Measurements from ENCODE around the gene COA1.
"Not testable (repeated sequence)": the region's sequence is repeated elsewhere in the genome, so short reads cannot be mapped to it uniquely, and the experiment has no call there.

COA1 gene

GRCh38 chr7:43727003-43727402 is 2.3 kb downstream of the COA1 start:
- DNase-seq (ENCODE audit: low read depth in 2 of 2): no peak

- no peak for DNase-seq (ENCODE audit: low read depth in 2 of 2)
Measured at GRCh38 chr7:43726466-43726865, 2.9 kb downstream of the COA1 start.

GRCh38 chr7:43725251-43725650 is 4.1 kb downstream of the COA1 start:
- no peak for DNase-seq (ENCODE audit: low read depth in 2 of 2)

- no peak for DNase-seq (ENCODE audit: low read depth in 2 of 2)
Measured at GRCh38 chr7:43723007-43723341, 6.3 kb downstream of the COA1 start.

DNA sequence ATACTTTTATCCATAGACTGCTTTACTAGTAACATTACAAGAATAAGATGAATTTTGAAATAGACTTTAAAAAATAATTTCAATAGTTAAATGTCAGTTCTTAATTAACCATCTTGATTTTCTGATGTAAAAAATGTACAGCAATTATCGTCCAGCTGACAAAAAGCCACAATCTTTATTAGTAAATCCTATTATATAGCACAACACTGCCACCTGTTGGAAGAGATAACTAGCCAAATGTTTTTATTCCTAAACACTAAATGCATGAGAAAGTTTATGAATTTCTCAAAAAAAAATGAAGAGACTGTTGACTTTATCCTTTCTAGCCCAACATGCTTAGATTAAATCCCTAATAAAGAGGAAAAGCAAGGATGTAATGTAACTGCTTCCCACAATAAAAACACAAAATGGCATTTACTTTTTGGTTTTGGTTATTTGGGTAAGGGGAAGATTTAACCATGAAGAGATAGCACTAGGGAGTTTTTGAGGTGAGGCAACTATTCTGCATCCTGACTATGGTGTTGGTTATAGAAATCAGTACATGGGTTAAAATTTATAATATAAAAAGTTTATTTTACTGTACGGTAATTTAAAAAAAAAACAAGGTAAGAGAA is 8.0 kb downstream of the COA1 start:
- DNase-seq (ENCODE audit: low read depth in 2 of 2): no peak

DNA sequence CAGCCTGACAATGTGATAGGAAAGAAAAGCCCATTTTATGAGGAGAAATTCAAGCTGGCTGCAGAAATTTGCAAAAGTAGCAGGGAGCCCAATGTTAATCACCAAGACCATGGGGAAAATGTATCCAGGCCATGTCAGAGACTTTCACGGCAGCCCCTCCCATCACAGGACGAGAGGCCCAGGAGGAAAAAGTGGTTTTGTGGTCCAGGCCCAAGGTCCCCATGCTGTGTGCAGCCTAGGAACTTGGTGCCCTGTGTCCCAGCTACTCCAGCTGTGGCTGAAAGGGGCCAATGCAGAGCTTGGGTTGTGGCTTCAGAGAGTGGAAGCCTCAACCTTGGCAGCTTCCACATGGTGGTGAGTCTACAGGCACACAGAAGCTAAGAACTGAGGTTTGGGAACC is 12.7 kb downstream of the COA1 start:
- DNase-seq (ENCODE audit: low read depth in 2 of 2): no peak

- DNase-seq (ENCODE audit: low read depth in 2 of 2): not testable (repeated sequence)
Measured at GRCh38 chr7:43715966-43716365, 13.4 kb downstream of the COA1 start.

GRCh38 chr7:43711503-43711902 is 17.8 kb downstream of the COA1 start:
- DNase-seq (ENCODE audit: low read depth in 2 of 2): no peak

DNA sequence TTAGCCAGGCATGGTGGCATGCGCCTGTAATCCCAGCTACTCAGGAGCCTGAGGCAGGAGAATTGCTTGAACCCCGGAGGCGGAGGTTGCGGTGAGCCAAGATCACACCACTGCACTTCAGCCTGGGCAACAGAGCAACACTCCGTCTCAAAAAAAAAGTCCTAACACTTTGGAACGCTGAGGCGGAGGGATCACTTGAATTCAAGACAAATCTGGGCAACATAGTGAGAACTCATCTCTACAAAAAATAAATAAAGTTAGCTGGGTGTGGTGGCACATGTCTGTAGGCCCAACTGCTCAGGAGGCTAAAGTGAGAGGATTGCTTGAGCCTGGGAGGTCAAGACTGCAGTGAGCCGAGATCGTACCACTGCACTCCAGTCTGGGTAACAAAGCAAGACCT is 21.3 kb downstream of the COA1 start:
- not testable (repeated sequence) for DNase-seq (ENCODE audit: low read depth in 2 of 2)

GRCh38 chr7:43703573-43703972 is 25.8 kb downstream of the COA1 start:
- DNase-seq (ENCODE audit: low read depth in 2 of 2): no peak

- DNase-seq (ENCODE audit: low read depth in 2 of 2): no peak
Measured at GRCh38 chr7:43702974-43703373, 26.3 kb downstream of the COA1 start.

- DNase-seq (ENCODE audit: low read depth in 2 of 2): no peak
Measured at GRCh38 chr7:43701929-43702328, 27.4 kb downstream of the COA1 start.

- no peak for DNase-seq (ENCODE audit: low read depth in 2 of 2)
Measured at GRCh38 chr7:43701500-43701854, 27.8 kb downstream of the COA1 start.

DNA sequence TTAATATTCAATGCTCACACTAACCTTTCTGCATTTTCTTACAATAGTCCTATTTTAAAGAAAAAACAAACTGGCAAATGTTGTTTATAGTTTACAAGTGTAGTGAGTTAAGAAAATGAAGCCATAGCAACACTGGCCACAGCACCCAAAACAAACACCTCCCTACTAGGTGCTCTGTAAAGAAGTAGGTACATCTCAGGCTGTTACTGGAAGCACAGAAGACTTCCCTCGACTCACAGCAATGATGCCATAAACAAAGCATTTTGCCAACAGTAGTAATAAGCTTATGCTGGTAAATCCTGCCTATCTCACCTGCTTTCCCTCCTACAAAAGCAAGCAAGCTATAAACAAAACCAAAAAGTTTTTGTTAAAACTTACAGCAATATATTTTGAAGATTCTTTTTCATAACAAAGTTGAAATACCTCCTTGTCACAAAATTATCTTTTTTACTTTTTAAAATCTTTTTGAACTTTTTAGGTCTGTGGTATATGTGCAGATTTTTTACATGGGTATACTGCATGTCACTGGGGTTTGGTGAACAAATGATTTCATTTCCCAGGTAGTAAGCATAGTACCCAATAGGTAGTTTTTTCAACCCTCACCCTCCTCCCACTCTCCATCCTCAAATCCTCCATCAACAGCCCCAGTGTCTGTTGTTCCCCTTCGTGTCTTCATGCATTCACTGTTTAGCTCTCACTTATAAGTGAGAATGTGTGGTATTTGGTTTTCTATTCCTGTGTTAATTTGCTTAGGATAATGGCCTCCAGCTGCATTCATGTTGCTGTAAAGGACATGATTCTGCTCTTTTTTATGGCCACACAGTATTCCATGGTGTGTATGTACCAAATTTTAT is 28.4 kb downstream of the COA1 start:
- DNase-seq (ENCODE audit: low read depth in 2 of 2): no peak

- DNase-seq (ENCODE audit: low read depth in 2 of 2): no peak
Measured at GRCh38 chr7:43700059-43700501, 29.2 kb downstream of the COA1 start.

DNA sequence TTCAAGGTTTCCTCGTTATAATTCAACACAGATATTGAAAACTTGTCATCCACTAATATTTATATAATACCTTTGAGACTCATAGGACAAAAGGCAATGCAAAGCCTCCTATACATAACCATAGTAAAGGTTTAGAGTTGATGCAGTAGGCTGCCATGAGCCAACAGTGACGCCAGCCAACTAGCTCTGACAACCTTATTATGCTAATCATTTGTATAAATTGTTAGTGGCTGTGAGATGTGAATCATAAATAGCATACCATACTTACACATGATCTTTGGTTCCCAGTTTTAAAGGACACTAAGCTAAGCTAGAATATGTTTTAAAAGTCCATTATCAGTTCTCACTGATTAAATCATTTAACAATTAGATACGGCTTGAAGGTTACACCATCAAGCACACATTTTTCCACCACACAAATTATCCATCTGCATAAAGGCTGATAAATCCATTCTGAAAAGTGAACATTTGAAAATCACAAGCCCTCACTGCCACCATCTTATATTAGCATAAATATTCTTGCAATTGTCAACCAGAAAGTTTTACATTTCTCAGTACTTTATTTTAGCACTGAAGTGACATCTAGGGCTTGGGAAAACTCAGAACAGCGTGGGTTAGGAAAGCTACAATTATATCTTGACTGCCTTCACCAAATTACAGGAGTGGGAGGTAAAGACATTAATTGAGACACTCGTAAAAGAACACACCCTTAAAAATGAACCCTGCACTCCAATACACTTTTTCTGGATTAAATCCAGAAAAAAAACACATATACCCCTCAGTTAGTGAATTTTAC is 30.7 kb downstream of the COA1 start:
- DNase-seq (ENCODE audit: low read depth in 2 of 2): no peak

DNA sequence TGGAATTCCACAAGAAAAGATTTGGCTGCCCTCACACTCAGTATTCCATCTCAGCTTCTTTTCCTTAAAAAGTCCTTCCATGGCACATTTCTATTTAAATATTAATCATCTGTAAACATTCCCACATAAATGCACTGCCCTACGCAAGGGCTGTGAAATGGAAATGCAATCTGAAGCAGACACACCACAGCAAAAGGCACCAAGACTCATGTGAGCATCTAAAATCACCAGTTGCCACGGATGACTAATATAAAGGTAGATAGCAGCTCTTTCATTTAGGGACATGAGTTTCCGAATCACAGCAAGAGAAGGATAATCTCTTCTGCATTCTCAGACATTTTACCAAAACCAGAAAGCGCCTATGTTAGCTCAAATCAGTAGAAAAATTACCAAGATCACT is 31.6 kb downstream of the COA1 start:
- DNase-seq (ENCODE audit: low read depth in 2 of 2): no peak

- DNase-seq (ENCODE audit: low read depth in 2 of 2): no peak
Measured at GRCh38 chr7:43695365-43695764, 34.0 kb downstream of the COA1 start.

DNA sequence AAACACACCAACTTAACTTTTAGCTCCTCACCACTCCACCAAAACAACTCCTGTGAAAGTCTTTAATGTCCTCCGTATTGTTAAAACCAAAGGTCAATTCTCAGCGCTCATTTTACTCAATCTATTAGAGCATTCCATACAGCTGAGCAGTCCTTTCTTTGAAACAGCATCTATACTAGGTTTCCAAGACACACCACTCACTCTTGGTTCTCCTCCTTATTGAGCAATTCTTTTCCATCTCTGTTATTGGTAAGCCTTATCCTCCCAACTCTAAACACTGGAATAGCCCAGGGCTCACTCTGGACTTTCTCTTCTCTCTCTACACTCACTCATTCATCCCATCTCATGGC is 34.9 kb downstream of the COA1 start:
- DNase-seq (ENCODE audit: low read depth in 2 of 2): no peak

- DNase-seq (ENCODE audit: low read depth in 2 of 2): no peak
Measured at GRCh38 chr7:43693687-43694398, 35.5 kb downstream of the COA1 start.

- DNase-seq (ENCODE audit: low read depth in 2 of 2): no peak
Measured at GRCh38 chr7:43692582-43693373, 36.5 kb downstream of the COA1 start.
